Measurements from ENCODE around the gene ADAMTS3. TPM values are rescaled to one million over a fixed set of nuclear protein-coding genes. Genes with fewer than 3 reads are reported as not detected.

Gene ADAMTS3
- total RNA-seq, 1 experiment from 2014 or later = 4.4 TPM

DNA sequence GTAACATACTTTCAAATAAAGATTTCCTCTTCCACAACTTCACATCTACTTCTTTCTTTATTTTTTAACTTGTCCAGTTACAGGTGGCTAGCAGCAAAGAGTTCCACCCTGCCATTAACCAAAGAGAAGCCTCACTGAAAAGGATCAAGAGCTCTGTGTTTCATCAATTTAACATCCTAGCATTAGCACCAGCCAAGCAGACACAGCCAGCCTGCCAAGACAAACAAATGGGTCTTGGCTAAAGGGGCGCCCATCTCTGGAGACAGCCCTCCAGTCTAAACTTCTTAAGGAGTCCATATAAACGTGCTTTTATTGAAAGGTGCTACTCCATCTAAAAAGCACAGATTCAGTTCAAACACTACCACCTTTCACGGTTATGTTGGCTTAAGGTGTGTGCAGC, 105.3 kb downstream of the ADAMTS3 start (continued):
- no peak for TF ChIP-seq TCF7 (CRISPR knock-in tag; IDR thresholded peaks at IDR 0.05; ENCODE audit: low read depth)

DNA sequence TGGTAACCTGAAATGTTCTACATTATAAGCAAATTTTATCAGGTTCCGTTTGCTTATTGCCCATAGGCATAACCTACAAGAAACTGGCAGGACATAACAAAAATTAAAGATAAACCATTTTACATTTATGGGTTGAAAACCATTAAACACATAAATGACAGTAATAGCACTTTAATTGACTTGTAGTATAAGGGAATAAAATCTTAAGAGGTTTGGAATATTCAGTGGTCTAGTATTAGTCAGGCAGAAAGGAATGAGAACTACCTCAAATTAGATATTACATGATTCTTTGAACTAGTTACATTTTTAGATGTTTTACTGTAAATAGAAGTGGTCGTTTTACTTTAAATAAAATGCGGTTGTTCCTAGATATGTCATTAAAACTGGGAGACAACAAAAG, 111.9 kb downstream of the ADAMTS3 start:
- no peak overlapping the region for H3K4me3 Mint-ChIP-seq
- no peak for DNase-seq (ENCODE audit: low spot score)
- peaks cover 10% of the 10 kb centered on the region for H3K9me3 Mint-ChIP-seq
- POLR2A ChIA-PET = no interaction called here
- TF ChIP-seq, protein P1, sequence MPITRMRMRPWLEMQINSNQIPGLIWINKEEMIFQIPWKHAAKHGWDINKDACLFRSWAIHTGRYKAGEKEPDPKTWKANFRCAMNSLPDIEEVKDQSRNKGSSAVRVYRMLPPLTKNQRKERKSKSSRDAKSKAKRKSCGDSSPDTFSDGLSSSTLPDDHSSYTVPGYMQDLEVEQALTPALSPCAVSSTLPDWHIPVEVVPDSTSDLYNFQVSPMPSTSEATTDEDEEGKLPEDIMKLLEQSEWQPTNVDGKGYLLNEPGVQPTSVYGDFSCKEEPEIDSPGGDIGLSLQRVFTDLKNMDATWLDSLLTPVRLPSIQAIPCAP (CRISPR knock-in tag; IDR thresholded peaks at IDR 0.05) = no peak
- TF ChIP-seq FOXP1 (CRISPR knock-in tag; IDR thresholded peaks at IDR 0.05; ENCODE audit: borderline replicate concordance) = no peak
- TF ChIP-seq KAT7 (CRISPR knock-in tag; IDR thresholded peaks at IDR 0.05; ENCODE audit: borderline replicate concordance) = no peak
- TF ChIP-seq ZNF416 (CRISPR knock-in tag; IDR thresholded peaks at IDR 0.05) = no peak
- TF ChIP-seq ZNF121 (CRISPR knock-in tag; IDR thresholded peaks at IDR 0.05) = no peak
- TF ChIP-seq TP53 (CRISPR knock-in tag; IDR thresholded peaks at IDR 0.05) = no peak
- no peak for TF ChIP-seq ZNF423 (CRISPR knock-in tag; IDR thresholded peaks at IDR 0.05)
- TF ChIP-seq, protein P2, sequence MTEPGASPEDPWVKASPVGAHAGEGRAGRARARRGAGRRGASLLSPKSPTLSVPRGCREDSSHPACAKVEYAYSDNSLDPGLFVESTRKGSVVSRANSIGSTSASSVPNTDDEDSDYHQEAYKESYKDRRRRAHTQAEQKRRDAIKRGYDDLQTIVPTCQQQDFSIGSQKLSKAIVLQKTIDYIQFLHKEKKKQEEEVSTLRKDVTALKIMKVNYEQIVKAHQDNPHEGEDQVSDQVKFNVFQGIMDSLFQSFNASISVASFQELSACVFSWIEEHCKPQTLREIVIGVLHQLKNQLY (CRISPR knock-in tag; IDR thresholded peaks at IDR 0.05) = no peak
- TF ChIP-seq, protein P3, sequence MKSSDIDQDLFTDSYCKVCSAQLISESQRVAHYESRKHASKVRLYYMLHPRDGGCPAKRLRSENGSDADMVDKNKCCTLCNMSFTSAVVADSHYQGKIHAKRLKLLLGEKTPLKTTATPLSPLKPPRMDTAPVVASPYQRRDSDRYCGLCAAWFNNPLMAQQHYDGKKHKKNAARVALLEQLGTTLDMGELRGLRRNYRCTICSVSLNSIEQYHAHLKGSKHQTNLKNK (CRISPR knock-in tag; IDR thresholded peaks at IDR 0.05) = no peak
- no peaks in the 10 kb centered on the region for H3K4me1 Mint-ChIP-seq
- no peaks in the 10 kb centered on the region for H3K36me3 Mint-ChIP-seq
- CTCF ChIA-PET = no interaction called here
- no peaks in the 10 kb centered on the region for H3K27me3 Mint-ChIP-seq (ENCODE audit: low read depth)
- no peak overlapping the region for H3K27ac Mint-ChIP-seq
- ATAC-seq = no peak

DNA sequence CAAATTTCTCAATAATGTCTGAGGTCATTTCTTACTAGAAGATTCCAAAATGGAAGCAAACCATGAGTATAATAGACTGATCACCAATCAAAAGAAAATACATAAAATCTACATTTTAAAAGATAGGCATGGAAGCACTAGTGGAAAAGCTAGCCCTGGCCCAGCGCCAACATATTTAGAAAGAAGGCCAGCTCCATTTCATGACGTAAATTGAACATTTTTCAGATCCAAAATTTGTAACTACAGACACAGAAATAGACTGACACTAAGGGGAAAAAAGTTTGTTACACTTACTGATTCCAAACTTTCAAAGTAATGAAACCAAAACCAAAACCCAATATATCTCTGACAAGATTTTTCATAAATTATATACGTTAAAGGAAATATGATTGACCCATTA, 117.7 kb downstream of the ADAMTS3 start:
- no peak overlapping the region for H3K4me3 Mint-ChIP-seq
- no peaks in the 10 kb centered on the region for H3K36me3 Mint-ChIP-seq
- ChIA-PET POLR2A (no interaction called here), CTCF (no interaction called here)
- no peaks in the 10 kb centered on the region; the same call in 1 of the 2 replicates for H3K4me1 Mint-ChIP-seq
- TF ChIP-seq MYBL2 (CRISPR knock-in tag; IDR thresholded peaks at IDR 0.05) = no peak
- no peak for TF ChIP-seq ZNF219 (CRISPR knock-in tag; IDR thresholded peaks at IDR 0.05; ENCODE audit: borderline replicate concordance)
- no peak for TF ChIP-seq ZNF423 (CRISPR knock-in tag; IDR thresholded peaks at IDR 0.05)
- DNase-seq (ENCODE audit: low spot score) = no peak
- ATAC-seq = no peak
- H3K27ac Mint-ChIP-seq = no peak overlapping the region
- H3K27me3 Mint-ChIP-seq (ENCODE audit: low read depth) = no peaks in the 10 kb centered on the region
- peaks cover 10% of the 10 kb centered on the region for H3K9me3 Mint-ChIP-seq

DNA sequence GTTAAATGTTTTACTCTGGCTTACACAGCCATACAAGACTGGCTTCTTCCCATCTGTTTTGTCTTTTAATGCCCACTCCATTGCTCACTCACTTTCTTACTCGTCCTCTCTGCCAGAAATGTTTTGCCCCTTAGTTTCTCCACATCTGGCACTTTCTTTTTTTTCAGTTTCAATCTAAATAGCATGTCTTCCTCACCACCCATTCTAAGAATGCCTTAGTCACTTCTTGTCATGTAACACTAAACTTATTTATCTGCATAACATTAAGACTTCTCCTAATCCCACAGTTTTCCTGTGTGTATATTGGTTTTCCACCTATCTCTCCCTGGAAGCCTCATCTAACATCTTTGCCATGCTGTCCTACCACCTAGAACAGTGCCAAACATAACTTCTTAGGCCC, 119.3 kb downstream of the ADAMTS3 start:
- no peak for DNase-seq (ENCODE audit: low spot score)
- no peak overlapping the region for H3K27ac Mint-ChIP-seq
- CTCF ChIA-PET = no interaction called here
- no peak overlapping the region for H3K4me3 Mint-ChIP-seq
- POLR2A ChIA-PET = no interaction called here
- peaks cover 3% of the 10 kb centered on the region; the same call in 1 of the 2 replicates for H3K4me1 Mint-ChIP-seq
- H3K9me3 Mint-ChIP-seq = 0 out of 2 replicates have a peak, but pooled peaks cover 4% of the 10 kb centered on the region
- no peaks in the 10 kb centered on the region for H3K36me3 Mint-ChIP-seq
- no peak for ATAC-seq
- no peaks in the 10 kb centered on the region for H3K27me3 Mint-ChIP-seq (ENCODE audit: low read depth)
- TF ChIP-seq JAZF1 (CRISPR knock-in tag; IDR thresholded peaks at IDR 0.05) = no peak
- no peak for TF ChIP-seq IRF2 (CRISPR knock-in tag; IDR thresholded peaks at IDR 0.05; ENCODE audit: borderline replicate concordance, low read depth)
- no peak for TF ChIP-seq HMGA2 (CRISPR knock-in tag; IDR thresholded peaks at IDR 0.05)
- no peak for TF ChIP-seq NFE2L1 (CRISPR knock-in tag; IDR thresholded peaks at IDR 0.05)
- TF ChIP-seq ZNF121 (CRISPR knock-in tag; IDR thresholded peaks at IDR 0.05) = no peak
- TF ChIP-seq, protein P2 (CRISPR knock-in tag; IDR thresholded peaks at IDR 0.05) = no peak
- TF ChIP-seq, protein P4, sequence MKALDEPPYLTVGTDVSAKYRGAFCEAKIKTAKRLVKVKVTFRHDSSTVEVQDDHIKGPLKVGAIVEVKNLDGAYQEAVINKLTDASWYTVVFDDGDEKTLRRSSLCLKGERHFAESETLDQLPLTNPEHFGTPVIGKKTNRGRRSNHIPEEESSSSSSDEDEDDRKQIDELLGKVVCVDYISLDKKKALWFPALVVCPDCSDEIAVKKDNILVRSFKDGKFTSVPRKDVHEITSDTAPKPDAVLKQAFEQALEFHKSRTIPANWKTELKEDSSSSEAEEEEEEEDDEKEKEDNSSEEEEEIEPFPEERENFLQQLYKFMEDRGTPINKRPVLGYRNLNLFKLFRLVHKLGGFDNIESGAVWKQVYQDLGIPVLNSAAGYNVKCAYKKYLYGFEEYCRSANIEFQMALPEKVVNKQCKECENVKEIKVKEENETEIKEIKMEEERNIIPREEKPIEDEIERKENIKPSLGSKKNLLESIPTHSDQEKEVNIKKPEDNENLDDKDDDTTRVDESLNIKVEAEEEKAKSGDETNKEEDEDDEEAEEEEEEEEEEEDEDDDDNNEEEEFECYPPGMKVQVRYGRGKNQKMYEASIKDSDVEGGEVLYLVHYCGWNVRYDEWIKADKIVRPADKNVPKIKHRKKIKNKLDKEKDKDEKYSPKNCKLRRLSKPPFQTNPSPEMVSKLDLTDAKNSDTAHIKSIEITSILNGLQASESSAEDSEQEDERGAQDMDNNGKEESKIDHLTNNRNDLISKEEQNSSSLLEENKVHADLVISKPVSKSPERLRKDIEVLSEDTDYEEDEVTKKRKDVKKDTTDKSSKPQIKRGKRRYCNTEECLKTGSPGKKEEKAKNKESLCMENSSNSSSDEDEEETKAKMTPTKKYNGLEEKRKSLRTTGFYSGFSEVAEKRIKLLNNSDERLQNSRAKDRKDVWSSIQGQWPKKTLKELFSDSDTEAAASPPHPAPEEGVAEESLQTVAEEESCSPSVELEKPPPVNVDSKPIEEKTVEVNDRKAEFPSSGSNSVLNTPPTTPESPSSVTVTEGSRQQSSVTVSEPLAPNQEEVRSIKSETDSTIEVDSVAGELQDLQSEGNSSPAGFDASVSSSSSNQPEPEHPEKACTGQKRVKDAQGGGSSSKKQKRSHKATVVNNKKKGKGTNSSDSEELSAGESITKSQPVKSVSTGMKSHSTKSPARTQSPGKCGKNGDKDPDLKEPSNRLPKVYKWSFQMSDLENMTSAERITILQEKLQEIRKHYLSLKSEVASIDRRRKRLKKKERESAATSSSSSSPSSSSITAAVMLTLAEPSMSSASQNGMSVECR (CRISPR knock-in tag; IDR thresholded peaks at IDR 0.05; ENCODE audit: borderline replicate concordance) = no peak
- TF ChIP-seq, protein P5, sequence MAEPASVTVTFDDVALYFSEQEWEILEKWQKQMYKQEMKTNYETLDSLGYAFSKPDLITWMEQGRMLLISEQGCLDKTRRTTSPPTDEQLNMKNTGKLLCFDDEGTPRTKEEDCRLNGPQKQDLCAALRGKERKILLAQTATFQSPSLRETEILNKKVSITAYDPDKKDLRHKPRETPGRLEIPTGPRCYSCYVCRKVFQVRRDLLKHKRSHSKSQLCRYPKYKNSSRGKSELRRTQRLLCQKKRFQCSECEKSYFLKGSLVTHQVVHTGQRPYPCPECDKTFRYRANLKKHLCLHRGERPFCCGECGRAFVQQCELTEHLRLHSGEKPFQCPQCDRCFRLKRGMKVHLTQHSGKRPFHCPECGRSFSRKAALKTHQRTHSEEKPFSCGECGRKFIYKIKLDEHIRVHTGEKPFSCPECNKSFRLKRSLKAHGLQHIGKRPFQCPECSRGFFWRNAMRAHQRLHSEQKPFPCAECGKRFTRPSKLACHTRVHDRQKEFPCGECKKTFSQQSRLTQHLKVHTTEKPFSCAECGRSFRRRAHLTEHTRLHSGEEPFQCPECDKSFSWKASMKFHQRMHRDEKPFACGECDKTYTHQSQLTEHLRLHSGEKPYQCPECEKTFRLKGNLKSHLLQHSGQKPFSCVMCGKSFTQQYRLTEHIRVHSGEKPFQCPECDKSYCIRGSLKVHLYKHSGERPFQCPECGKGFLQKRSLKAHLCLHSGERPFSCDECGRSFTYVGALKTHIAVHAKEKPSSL (CRISPR knock-in tag; conservative IDR thresholded peaks at IDR 0.05) = no peak
